HFFc6 (cell line): ENCODE data around the gene ZNF17. TPM values are rescaled to one million over a fixed set of nuclear protein-coding genes. Genes with fewer than 3 reads are reported as not detected.

Source experiments
- DNase-seq: peaks from one replicate; pipeline ENCODE4 v3.0.0-alpha.2; 2018
- H3K27ac Mint-ChIP-seq: 2 replicates; pipeline ENCODE4 v1.8.0; 2020; ENCODE audit warnings: mild to moderate bottlenecking, mixed read lengths
- H3K27me3 Mint-ChIP-seq: 2 replicates; pipeline ENCODE4 v1.8.0; 2021; ENCODE audit warnings: mild to moderate bottlenecking, moderate library complexity, mixed read lengths; ENCODE audit not compliant: insufficient read depth
- H3K36me3 Mint-ChIP-seq: 2 replicates; pipeline ENCODE4 v1.8.0; 2021; ENCODE audit warnings: low read depth, mixed read lengths
- H3K4me1 Mint-ChIP-seq: 2 replicates; pipeline ENCODE4 v1.8.0; 2020; ENCODE audit warnings: low read depth, mixed read lengths
- H3K4me3 Mint-ChIP-seq: 2 replicates; pipeline ENCODE4 v1.8.0; 2020; ENCODE audit warnings: mild to moderate bottlenecking, moderate library complexity, mixed read lengths
- H3K9me3 Mint-ChIP-seq: 2 replicates; pipeline ENCODE4 v1.8.0; 2020; ENCODE audit warnings: mild to moderate bottlenecking, mixed read lengths
- total RNA-seq, 6 experiments: library from RNA; stranded (reverse); fragmentation: NEBNext Ultra II Directional; extraction: Animal tissue kit (Norgen Biotek cat#: 25700); gene quantifications; 2 replicates in 1 of 6; 3 replicates in 5 of 6; pipeline ENCODE4 v1.2.3, GENCODE V29; 2021
- TF ChIP-seq, protein P1 (sequence below): fragments of 200-600 bp; sonication (generic); IDR thresholded peaks from 2 replicates; pipeline ENCODE4 v1.5.0; 2021; ENCODE audit warnings: antibody characterized with exemption, mild to moderate bottlenecking

Gene ZNF17
- total RNA-seq, 6 experiments from 2014 or later, result 6.4 to 8.1 (median 7.0) TPM

DNA sequence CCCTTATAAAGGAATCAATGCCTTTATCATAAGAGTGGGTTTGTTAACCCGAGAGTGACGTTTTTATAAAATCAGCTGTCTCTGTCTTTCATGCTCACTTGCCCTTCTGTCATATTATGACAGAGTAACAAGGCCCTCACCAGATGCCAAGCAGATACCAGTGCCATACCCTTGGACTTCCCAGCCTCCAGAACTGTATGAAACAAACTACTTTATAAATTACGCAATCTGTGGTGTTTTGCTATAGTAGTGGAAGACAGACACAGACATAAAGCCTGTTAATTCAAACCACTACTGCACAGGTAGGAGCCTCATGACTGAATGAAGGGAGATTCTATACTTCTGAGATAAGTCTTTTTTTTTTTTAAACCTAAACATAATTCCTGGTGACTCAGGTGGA lies 41.3 kb downstream of the ZNF17 start:
- Mint-ChIP-seq H3K27ac (no peak overlapping the region), H3K4me3 (no peak overlapping the region), H3K27me3 (no peaks in the 10 kb centered on the region; the same call in 1 of the 2 replicates), H3K9me3 (peaks cover 31% of the 10 kb centered on the region), H3K36me3 (peaks cover 36% of the 10 kb centered on the region), H3K4me1 (no peaks in the 10 kb centered on the region)
- DNase-seq, result no peak
- TF ChIP-seq, protein P1, sequence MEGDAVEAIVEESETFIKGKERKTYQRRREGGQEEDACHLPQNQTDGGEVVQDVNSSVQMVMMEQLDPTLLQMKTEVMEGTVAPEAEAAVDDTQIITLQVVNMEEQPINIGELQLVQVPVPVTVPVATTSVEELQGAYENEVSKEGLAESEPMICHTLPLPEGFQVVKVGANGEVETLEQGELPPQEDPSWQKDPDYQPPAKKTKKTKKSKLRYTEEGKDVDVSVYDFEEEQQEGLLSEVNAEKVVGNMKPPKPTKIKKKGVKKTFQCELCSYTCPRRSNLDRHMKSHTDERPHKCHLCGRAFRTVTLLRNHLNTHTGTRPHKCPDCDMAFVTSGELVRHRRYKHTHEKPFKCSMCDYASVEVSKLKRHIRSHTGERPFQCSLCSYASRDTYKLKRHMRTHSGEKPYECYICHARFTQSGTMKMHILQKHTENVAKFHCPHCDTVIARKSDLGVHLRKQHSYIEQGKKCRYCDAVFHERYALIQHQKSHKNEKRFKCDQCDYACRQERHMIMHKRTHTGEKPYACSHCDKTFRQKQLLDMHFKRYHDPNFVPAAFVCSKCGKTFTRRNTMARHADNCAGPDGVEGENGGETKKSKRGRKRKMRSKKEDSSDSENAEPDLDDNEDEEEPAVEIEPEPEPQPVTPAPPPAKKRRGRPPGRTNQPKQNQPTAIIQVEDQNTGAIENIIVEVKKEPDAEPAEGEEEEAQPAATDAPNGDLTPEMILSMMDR, result no peak

DNA sequence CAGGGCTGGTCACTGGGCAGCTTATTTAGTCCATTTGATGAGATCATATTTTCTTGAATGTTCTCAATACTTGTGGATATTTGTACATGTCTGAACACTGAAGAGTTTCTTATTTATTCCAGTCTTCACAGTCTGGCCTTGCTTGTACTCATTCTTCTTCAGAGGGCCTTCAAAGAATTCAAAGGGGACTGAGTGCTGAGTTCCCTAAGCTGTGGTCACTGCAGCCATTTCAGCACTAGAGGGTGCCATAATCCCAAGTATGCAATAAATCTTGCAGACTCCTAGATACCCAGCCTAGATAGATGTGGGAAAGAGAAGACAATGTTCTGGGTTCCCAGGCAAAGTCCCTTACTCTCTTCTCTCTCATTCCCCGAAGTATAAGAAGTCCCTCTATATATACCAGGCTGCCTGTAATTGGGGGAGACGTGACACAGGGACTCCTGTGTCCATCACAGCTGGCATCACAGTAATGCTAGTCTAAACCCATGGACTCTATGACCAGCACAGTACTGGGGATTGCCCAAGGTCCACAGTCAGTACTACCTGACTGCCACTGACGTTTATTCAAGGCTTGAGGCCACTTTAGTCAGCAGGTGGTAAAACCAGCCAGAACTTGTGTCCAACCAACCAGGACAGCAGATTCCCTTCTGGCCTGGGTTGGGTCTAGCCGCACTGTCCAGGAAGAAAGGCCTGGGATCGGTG lies 54.9 kb downstream of the ZNF17 start:
- TF ChIP-seq, protein P1, result peak; percentile 82
- Mint-ChIP-seq H3K27me3 (no peaks in the 10 kb centered on the region), H3K4me3 (no peak overlapping the region), H3K36me3 (peaks cover 25% of the 10 kb centered on the region), H3K4me1 (no peaks in the 10 kb centered on the region), H3K9me3 (peaks cover 23% of the 10 kb centered on the region), H3K27ac (no peak overlapping the region)
- DNase-seq, result peak; percentile 50

DNA sequence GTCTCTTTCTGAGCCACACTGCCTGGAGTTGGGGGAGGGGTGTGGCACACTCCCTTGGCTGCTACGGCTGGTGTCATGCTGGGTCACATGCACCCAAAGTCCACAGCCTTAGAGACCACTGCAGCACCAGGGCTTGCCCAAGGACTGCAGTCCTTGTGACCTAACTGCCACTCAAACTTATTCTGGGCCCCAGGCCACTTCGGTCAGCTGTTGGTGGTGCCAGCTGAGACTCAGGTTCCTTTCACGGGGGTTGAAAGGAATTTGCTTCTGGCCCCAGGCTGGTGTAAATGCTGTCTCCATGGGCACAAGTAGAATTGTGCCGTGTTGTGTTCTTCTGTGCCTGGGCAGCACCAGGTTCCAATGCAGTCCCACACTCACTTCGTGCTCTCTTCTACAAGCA lies 55.5 kb downstream of the ZNF17 start:
- Mint-ChIP-seq H3K36me3 (peaks cover 31% of the 10 kb centered on the region), H3K4me3 (no peak overlapping the region), H3K27me3 (no peaks in the 10 kb centered on the region; the same call in 1 of the 2 replicates), H3K27ac (no peak overlapping the region), H3K4me1 (no peaks in the 10 kb centered on the region), H3K9me3 (peaks cover 29% of the 10 kb centered on the region)
- TF ChIP-seq, protein P1, result no peak
- no peak for DNase-seq

Other genes starting within 250 kb of the ZNF17 start
- not detected for gene DUXA, start 243.7 kb upstream of the ZNF17 start, total RNA-seq
- 10 to 100 TPM; 20.1 to 23.1 (median 22.6) TPM for gene ZNF264, start 219.7 kb upstream of the ZNF17 start, total RNA-seq
- 1 to 10 TPM in 1 of 6 experiments, under 1 TPM in 4, not detected in 1; 0.31 to 1.1 (median 0.48) TPM for gene AURKC, start 180.1 kb upstream of the ZNF17 start, total RNA-seq
- 10 to 100 TPM; 10.7 to 12.8 (median 11.9) TPM for gene ZNF805, start 170.5 kb upstream of the ZNF17 start, total RNA-seq
- gene ZNF460, start 130.7 kb upstream of the ZNF17 start, total RNA-seq, result 10 to 100 TPM; 17.3 to 39.5 (median 22.2) TPM
- gene ZNF543, start 90.7 kb upstream of the ZNF17 start, total RNA-seq, result 1 to 10 TPM; 4.6 to 5.2 (median 4.8) TPM
- gene ZNF304, start 59.9 kb upstream of the ZNF17 start, total RNA-seq, result 1 to 10 TPM; 7.1 to 8.1 (median 7.7) TPM
- gene TRAPPC2B, start 47.6 kb upstream of the ZNF17 start, total RNA-seq, result 1 to 10 TPM; 7.3 to 8.5 (median 8.2) TPM
- gene ZNF547, start 47.6 kb upstream of the ZNF17 start, total RNA-seq, result 1 to 10 TPM; 1.5 to 2.9 (median 1.7) TPM
- gene ZNF548, start 21.3 kb upstream of the ZNF17 start, total RNA-seq, result 10 to 100 TPM in 1 of 6 experiments, 1 to 10 TPM in 5; 8.0 to 10.4 (median 9.2) TPM
- gene ZNF749, start 24.2 kb downstream of the ZNF17 start, total RNA-seq, result 1 to 10 TPM; 4.8 to 8.0 (median 6.6) TPM
- under 1 TPM; 0.12 to 0.46 (median 0.17) TPM for gene VN1R1, start 46.0 kb downstream of the ZNF17 start, total RNA-seq
- 1 to 10 TPM; 2.3 to 5.9 (median 4.7) TPM for gene ZNF772, start 66.4 kb downstream of the ZNF17 start, total RNA-seq
- 10 to 100 TPM in 2 of 6 experiments, 1 to 10 TPM in 4; 6.3 to 10.6 (median 7.3) TPM for gene ZNF419, start 76.6 kb downstream of the ZNF17 start, total RNA-seq
- gene ZNF773, start 88.8 kb downstream of the ZNF17 start, total RNA-seq, result 1 to 10 TPM; 5.7 to 8.0 (median 6.8) TPM
- 1 to 10 TPM; 3.0 to 4.0 (median 3.7) TPM for gene ZNF549, start 116.2 kb downstream of the ZNF17 start, total RNA-seq
- gene ZNF550, start 148.7 kb downstream of the ZNF17 start, total RNA-seq, result 1 to 10 TPM; 4.8 to 8.5 (median 5.6) TPM
- 1 to 10 TPM; 3.8 to 5.4 (median 5.0) TPM for gene ZNF416, start 167.8 kb downstream of the ZNF17 start, total RNA-seq
- 1 to 10 TPM in 3 of 6 experiments, under 1 TPM in 3; 0.80 to 3.0 (median 1.3) TPM for gene ZIK1, start 173.0 kb downstream of the ZNF17 start, total RNA-seq
- 1 to 10 TPM; 2.3 to 4.5 (median 3.6) TPM for gene ZNF530, start 188.7 kb downstream of the ZNF17 start, total RNA-seq
- gene ZNF134, start 203.1 kb downstream of the ZNF17 start, total RNA-seq, result 10 to 100 TPM; 13.5 to 14.6 (median 14.3) TPM
- 1 to 10 TPM; 5.8 to 8.1 (median 6.7) TPM for gene ZNF211, start 222.0 kb downstream of the ZNF17 start, total RNA-seq